Type B pancreatic cell (in vitro differentiated cells): ENCODE results near the gene TIGD4. TPM values are rescaled to one million over a fixed set of nuclear protein-coding genes. Genes with fewer than 3 reads are reported as not detected.

Source experiments
- DNase-seq: peaks from one replicate; pipeline ENCODE4 v3.0.0; 2021; ENCODE audit warnings: mixed read lengths; ENCODE audit not compliant: unreplicated experiment; ENCODE audit errors: extremely low spot score
- H3K27ac Mint-ChIP-seq: 2 replicates; pipeline ENCODE4 v1.8.0; 2021; ENCODE audit warnings: mild to moderate bottlenecking, mixed read lengths
- H3K27me3 Mint-ChIP-seq: 2 replicates; pipeline ENCODE4 v1.8.0; 2021; ENCODE audit warnings: mixed read lengths
- H3K36me3 Mint-ChIP-seq: 2 replicates; pipeline ENCODE4 v1.8.0; 2021; ENCODE audit warnings: mixed read lengths
- H3K4me1 Mint-ChIP-seq: one replicate; pipeline ENCODE4 v1.8.0; 2021; ENCODE audit warnings: mixed read lengths; ENCODE audit not compliant: unreplicated experiment
- H3K4me3 Mint-ChIP-seq: 2 replicates; pipeline ENCODE4 v1.8.0; 2021; ENCODE audit warnings: mild to moderate bottlenecking, mixed read lengths
- H3K9me3 Mint-ChIP-seq: 2 replicates; pipeline ENCODE4 v1.8.0; 2021; ENCODE audit warnings: mixed read lengths
- total RNA-seq: library from RNA; stranded (reverse); gene quantifications from 2 replicates; pipeline ENCODE4 v1.2.1, GENCODE V29; 2021; ENCODE audit warnings: low replicate concordance
- TF ChIP-seq, protein P1 (sequence below): fragments of 200-600 bp; sonication (generic); conservative IDR thresholded peaks from 2 replicates; pipeline ENCODE4 v1.5.0; 2021; ENCODE audit warnings: antibody characterized with exemption, mild to moderate bottlenecking

TIGD4 gene
- total RNA-seq, 1 donor from 2014 or later: 1.8 TPM

DNA sequence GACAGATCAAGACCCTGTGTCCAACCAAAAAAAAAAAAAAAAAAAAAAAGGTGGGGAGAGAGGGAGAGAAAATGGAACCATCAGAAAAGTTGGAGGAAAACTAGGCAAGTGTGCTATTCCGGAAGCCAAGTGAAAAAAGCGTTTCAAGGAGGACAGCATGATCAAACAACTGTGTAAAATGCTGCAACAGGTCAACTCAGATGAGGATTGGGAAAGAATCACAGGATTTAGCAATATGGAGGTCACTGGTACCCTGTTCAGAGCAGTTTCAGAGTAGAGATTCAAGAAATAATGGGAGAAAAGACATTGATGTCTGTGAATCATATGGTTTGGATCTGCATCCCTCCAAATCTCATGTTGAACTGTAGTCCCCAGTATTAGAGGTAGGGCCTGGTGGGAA is 47.5 kb downstream of the TIGD4 start:
- no peak for DNase-seq
- Mint-ChIP-seq H3K36me3 (no peaks in the 10 kb centered on the region), H3K27me3 (peaks cover 3% of the 10 kb centered on the region), H3K4me3 (no peak overlapping the region), H3K9me3 (no peaks in the 10 kb centered on the region), H3K27ac (no peak overlapping the region), H3K4me1 (peaks cover 10% of the 10 kb centered on the region)
- TF ChIP-seq, protein P1, sequence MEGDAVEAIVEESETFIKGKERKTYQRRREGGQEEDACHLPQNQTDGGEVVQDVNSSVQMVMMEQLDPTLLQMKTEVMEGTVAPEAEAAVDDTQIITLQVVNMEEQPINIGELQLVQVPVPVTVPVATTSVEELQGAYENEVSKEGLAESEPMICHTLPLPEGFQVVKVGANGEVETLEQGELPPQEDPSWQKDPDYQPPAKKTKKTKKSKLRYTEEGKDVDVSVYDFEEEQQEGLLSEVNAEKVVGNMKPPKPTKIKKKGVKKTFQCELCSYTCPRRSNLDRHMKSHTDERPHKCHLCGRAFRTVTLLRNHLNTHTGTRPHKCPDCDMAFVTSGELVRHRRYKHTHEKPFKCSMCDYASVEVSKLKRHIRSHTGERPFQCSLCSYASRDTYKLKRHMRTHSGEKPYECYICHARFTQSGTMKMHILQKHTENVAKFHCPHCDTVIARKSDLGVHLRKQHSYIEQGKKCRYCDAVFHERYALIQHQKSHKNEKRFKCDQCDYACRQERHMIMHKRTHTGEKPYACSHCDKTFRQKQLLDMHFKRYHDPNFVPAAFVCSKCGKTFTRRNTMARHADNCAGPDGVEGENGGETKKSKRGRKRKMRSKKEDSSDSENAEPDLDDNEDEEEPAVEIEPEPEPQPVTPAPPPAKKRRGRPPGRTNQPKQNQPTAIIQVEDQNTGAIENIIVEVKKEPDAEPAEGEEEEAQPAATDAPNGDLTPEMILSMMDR: no peak

DNA sequence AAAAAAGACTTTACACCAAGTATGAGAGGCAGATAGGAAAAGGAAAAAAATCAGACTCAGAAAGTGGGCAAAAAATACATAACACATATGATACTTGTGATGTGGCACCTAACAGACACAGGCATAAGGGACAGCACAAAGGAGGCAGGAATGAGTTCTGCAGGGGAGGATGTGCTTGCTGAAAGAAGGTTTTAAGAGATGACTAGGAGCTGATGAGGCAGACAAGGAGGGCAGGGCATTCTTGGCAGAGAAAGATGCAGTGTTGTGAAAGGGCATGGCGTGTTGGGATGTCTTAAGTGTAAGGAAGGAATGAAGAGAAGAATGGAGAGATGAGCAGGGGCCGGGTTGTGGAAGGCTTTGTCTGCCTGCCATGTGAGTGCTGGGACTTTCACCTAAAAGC is 50.1 kb downstream of the TIGD4 start:
- TF ChIP-seq, protein P1: no peak
- no peak overlapping the region for H3K4me3 Mint-ChIP-seq
- no peaks in the 10 kb centered on the region for H3K27me3 Mint-ChIP-seq
- DNase-seq: no peak
- H3K4me1 Mint-ChIP-seq: no peaks in the 10 kb centered on the region
- H3K27ac Mint-ChIP-seq: no peak overlapping the region
- no peaks in the 10 kb centered on the region for H3K36me3 Mint-ChIP-seq
- no peaks in the 10 kb centered on the region for H3K9me3 Mint-ChIP-seq

DNA sequence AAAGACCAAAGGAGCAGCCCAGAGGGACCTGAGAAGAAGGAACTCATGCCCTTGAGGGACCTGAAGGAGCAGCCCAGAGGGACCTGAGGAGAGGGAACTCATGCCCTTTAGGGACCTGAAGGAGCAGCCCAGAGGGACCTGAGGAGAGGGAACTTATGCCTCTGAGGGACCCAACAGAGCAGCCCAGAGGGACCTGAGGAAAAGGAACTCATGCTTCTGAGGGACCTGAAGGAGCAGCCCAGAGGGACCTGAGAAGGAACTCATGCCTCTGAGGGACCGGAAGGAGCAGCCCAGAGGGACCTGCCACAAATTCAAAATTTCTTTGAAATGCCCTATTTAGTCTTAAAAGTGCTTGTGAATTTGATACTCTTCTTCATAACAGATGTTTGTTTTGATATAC is 51.2 kb downstream of the TIGD4 start:
- DNase-seq: no peak
- TF ChIP-seq, protein P1: no peak
- Mint-ChIP-seq H3K36me3 (no peaks in the 10 kb centered on the region), H3K4me3 (no peak overlapping the region), H3K9me3 (no peaks in the 10 kb centered on the region), H3K4me1 (no peaks in the 10 kb centered on the region), H3K27ac (no peak overlapping the region), H3K27me3 (no peaks in the 10 kb centered on the region)

DNA sequence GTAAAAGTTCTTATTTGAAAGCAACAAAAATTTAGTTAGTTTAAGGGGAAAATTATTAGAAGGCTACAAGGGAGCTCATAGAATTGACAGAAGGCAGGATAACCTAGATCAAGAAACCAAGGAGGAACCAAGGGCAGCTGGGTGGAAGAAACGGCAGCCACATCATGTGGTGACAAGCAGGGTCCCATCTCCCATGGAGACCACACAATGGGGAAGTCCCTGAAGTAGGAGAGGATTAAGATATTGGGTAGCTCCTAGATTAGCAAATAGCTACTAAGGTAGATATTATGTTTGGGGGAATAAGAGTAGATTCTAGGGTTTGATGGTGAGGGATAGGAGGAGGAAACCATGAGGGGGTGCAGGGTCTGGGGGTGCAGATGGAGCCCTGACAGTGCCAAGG is 51.7 kb downstream of the TIGD4 start:
- no peaks in the 10 kb centered on the region for H3K4me1 Mint-ChIP-seq
- H3K27ac Mint-ChIP-seq: no peak overlapping the region
- no peaks in the 10 kb centered on the region for H3K36me3 Mint-ChIP-seq
- no peaks in the 10 kb centered on the region for H3K27me3 Mint-ChIP-seq
- TF ChIP-seq, protein P1: no peak
- no peak for DNase-seq
- H3K4me3 Mint-ChIP-seq: no peak overlapping the region
- no peaks in the 10 kb centered on the region for H3K9me3 Mint-ChIP-seq

DNA sequence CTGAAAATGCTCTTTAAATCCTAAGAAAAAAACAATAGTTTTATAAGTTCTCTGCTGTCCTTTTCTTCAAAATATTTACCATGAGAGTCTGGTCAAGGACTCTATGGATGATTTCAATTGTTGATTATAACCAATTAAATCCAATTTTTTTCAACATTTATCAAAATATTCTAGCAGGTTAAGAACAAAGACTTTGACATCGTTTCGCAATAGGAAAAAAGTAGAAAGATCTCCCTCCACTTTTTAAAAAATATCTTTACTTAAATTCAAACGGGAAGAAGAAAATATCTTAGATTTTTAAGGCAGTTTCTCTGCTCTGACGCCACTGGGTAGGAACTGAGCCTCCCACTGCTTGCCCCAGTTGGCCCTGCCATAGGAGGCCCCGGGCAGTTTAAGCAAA is 55.0 kb downstream of the TIGD4 start:
- H3K36me3 Mint-ChIP-seq: no peaks in the 10 kb centered on the region
- no peak overlapping the region for H3K4me3 Mint-ChIP-seq
- H3K27me3 Mint-ChIP-seq: no peaks in the 10 kb centered on the region
- H3K4me1 Mint-ChIP-seq: peaks cover 4% of the 10 kb centered on the region
- H3K27ac Mint-ChIP-seq: no peak overlapping the region
- DNase-seq: no peak
- TF ChIP-seq, protein P1: no peak
- no peaks in the 10 kb centered on the region for H3K9me3 Mint-ChIP-seq

DNA sequence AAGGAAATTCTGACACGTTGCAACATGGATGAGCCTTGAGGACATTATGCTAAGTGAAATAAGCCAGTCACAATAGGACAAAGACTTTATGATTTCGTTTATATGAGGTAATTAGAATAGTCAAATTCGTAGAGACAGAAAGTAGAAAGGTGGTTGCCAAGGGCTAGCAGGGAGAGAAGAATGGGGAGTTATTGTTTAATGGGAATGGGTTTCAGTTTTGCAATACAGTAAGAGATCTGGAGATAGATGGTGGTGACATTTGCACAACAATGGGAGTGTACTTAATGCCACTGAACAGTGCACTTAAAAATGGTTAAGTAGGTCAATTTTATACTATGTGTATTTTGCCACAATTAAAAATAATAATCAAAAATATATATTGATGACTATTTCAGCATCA is 56.3 kb downstream of the TIGD4 start:
- Mint-ChIP-seq H3K4me1 (peaks cover 8% of the 10 kb centered on the region), H3K27ac (no peak overlapping the region), H3K4me3 (no peak overlapping the region), H3K36me3 (no peaks in the 10 kb centered on the region), H3K9me3 (no peaks in the 10 kb centered on the region), H3K27me3 (no peaks in the 10 kb centered on the region)
- TF ChIP-seq, protein P1: no peak
- no peak for DNase-seq
